GM21423 (cell line): ENCODE data around the gene EEFSEC.

Experiments
- ATAC-seq: cut with Tn5 transposase; IDR thresholded peaks from one replicate; pipeline ENCODE4 v1.9.1; 2021; ENCODE audit warnings: mild to moderate bottlenecking, moderate library complexity; ENCODE audit not compliant: unreplicated experiment

EEFSEC gene

DNA sequence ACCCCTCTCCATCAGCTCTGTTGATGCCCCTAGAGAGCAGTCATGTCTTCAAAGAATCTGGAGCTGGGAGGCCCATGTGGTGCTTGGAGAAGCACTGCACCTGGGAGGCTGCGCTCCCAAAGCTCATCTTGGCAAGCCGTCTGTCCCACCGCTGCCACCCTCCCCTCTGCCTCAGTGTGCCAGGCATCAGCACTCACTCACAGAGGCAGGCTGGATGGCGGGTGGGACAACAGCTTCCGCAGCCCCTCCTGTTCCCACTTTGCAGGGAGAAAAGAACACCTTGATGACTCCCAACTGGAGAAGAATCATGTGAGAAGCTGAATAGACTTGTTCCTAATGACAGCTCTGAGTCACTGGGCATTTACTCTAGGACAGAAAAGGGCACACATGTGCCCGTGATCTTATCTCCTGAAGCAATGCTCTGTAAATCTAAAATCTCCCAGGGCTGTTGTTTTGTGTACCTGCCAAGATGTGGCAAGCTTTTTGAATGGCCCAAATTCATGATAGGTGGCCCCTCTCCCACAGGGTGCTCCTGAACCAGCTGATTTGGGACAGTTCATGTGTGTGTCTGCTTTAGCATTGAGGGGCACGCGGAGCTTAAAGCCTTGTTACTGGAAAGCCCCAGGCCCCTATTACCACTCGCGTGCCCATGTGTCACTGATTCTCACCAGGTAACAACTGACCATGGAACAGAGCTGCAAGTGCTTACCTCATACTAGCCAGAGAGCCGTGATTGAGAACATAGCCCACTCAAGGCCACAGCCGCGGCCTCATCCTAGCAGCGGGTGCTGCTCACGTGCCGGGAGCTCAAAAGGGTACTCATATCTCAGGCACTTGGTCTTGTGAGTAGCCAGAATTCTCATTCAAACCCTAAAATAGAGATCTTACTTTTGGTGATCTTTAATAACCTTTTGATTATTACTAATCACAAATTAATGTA, 209.0 kb downstream of the EEFSEC start:
- ATAC-seq: no peak

DNA sequence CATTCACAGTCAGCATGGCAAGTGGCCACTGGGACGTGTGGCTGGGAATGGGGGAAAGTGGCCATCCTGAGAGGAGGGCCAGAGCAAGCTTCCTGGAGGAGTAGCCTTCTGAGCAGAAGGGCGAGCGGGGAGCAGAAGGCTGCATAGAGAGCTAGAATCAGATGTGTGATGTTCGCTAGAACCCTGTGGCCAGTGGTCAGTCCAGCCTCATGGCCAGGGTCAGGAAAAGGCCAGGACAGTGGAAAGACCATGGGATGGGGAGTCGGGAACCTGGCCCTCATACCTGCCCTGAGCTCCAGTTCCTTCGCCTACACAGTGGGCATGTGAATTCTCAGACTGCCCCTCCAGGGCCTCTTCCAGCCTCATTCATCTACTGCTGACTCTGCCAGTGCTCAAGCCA, 211.0 kb downstream of the EEFSEC start:
- no peak for ATAC-seq

DNA sequence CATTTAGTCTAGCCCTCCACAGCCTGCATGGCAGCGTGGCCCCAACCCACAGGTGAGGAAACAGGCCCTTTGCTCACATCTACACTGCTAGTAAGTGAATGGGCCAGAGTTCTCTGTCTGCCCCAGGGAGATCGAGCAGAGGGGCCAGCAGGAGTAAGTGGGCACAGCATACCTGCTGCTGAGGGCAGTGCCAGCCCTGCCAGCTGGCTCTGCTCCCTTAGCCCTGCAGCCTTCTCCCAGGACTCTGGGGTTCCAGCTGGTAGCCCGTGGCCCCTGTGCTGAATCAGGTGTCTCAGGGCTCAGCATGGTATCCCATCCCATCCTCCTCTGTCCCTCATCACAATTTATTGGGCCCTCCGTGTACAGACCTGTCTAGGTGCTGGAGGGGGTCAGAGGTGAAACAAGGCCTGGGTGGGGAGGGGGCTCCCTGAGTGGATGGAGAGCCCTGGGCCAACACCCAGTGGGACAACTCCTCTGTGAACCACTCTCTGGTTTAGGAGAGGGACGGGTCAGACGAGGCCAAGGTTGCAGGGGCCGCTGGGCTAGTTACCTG, 211.6 kb downstream of the EEFSEC start:
- no peak for ATAC-seq

DNA sequence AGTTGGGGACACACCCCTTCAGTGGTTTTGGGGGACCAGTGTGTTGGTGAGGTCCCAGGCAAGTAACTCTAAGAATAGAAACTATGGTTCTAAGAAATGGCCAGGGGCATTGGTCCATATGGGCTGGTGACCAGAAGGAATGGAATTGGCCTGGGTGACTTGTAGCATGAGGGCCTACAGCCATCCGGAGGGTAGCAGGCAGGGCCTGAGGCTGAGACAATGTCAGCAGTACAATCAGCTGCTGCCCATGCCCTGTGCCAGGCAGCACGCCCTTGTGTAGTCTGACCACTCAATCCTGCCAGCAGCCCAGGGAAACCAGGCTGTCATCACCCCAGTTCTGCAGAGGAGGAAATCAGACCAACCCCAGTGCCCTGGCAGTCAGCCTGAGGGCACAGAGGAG, 212.9 kb downstream of the EEFSEC start:
- no peak for ATAC-seq

DNA sequence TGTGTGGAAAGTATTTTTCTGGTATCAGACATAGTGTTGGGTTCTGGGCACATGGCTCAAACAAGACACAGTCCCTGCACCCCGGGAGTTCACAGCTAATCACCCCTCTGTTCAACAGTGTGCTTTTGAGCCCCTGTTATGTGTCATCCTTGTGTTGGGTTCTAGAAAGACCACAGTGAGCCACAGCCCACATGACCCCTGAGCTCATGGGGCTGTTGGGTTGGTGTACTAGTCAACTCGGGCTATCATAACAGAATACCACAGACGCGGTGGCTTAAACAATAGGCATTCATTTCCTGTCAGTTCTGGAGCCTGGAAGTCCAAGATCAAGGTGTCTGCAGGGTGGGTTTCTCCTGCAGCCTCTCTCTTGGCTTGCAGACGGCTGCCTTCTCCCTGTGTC, 213.4 kb downstream of the EEFSEC start:
- ATAC-seq: no peak

DNA sequence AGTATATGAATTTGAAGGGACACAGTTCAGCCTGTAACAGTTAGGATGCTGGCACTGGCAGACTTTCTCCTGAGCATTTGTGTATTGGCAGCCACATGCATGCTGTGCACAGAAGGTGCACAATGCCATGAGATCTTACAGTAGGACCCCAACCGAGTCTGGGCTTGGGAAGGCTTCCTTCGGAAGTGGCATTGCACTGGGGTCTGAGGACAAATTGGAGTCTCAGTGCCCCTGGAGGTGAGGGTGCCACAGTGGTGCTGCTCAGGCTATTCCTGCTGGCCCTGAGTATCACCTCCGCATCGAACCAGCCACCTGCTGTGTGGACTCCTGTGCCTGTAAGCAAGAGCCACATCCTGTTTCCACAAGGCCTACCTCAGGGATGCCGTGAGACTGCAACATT, 213.9 kb downstream of the EEFSEC start:
- ATAC-seq: no peak

DNA sequence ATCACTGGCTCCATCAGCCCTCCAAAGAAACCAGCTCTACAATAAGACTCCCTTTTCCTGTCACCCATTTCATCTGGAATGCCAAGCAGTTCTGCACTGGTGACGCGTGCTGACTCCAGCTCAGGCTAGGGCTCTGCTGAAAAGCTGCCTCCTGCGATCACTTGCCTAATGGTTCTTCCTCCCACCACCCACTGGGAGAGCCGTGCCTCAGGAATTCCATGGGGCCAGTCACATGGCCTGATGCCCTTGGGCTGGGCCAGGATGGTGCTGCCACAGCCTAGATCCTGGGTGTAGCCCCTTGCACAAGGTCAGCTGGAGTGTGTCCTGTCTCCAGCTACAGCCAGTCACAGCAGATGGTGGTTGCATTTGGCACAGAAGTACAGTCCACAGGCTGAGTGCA, 214.5 kb downstream of the EEFSEC start:
- no peak for ATAC-seq

DNA sequence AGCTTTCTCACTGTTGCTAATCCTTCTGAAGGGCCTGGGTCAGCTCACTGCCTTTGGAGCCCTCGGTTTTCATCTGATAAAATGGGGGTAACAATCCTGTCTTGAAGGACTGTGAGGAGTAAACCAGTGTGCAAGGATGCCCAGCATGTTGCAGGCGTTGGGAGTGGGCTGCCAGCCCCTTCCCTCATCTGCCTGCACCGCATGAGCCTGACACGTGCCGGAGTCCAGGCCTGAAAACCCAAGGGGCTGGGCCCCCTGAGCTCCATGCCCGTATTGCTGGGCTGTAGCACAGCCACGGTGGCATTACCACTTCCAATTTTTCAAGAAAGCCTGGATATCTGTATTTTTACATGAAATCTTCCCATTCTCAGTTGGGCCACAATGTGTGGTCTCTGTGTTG, 215.3 kb downstream of the EEFSEC start:
- no peak for ATAC-seq

DNA sequence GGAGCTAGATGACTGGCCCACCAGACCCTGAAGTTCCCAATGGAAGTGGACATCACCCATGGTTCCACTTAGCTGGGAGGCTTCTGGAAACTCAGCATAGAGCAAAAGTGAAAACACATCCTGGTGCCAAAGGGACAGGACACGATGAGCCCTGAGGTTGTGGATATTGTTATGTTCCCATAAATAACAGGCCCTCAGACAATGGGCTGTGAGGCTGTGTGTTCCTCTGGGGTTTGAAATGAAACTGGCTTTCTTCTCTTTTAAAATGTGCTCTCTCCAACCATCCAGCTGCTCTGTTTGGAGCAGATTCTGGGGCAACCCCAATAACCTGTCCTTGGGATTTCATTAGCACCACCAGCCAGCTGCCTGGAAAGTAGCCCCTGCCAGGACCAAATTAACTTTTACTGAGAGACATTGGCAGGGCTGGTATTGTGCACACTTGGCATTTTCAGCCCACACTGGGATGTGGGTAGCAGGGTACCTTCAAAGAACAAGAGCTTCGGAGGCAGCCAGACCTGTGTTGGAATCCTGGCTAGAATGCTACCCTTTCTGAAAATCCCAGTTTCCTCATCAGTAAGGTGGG, 215.9 kb downstream of the EEFSEC start:
- no peak for ATAC-seq

DNA sequence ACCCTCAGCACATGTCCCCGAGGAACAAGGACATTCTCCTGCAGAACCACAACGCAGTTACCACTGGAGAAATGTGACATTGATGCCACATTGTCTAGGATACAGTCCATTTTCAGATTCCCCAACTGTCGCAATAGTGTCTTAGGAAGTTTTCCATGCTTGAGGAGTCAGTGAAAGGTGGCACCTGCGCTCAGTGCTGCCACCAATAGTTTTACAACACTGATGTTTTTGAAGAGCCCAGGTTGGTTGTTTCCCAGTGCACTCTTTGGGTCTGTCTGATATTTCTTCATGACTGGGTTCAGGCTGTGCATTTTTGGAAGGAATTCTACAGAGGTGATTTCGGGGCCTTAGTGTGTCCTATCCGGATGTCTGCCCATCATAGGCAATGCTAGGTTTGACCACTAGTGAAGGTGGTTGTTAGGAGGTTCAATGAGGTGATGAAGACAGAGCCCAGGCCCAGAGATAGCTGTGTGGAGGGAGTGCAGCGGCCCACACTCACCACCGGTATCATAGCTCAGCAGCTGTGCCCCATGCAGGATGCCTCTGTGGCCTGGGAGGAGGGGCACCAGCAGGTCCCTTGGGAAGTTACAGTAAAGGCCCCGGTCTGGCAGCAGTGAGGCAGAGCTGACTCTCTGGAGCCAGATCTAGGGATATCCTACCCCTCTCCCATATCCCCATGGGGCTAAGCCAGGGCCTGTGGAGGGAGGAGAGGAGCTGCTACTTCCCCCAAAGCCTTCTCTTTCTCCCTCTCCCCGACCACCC, 216.8 kb downstream of the EEFSEC start:
- peak; percentile 51 for ATAC-seq

DNA sequence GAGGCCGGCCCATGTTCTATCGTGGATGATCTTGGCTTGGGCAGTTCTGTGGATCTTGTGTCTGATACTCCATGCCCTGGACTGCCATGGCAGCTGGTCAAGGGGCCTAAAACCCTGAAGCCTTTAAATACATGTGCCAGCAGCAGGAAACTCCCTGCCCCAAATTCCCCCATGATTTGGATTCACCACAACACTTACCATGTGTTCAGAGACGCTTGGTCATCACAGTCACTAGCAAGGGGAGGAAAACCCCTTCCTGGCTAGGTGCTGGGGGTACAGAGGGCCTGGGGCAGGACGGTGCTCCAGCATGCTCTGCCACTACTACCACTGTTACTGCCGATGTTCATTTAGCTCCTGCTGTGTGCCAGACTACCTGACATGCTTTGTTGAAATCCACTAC, 219.0 kb downstream of the EEFSEC start:
- ATAC-seq: no peak

DNA sequence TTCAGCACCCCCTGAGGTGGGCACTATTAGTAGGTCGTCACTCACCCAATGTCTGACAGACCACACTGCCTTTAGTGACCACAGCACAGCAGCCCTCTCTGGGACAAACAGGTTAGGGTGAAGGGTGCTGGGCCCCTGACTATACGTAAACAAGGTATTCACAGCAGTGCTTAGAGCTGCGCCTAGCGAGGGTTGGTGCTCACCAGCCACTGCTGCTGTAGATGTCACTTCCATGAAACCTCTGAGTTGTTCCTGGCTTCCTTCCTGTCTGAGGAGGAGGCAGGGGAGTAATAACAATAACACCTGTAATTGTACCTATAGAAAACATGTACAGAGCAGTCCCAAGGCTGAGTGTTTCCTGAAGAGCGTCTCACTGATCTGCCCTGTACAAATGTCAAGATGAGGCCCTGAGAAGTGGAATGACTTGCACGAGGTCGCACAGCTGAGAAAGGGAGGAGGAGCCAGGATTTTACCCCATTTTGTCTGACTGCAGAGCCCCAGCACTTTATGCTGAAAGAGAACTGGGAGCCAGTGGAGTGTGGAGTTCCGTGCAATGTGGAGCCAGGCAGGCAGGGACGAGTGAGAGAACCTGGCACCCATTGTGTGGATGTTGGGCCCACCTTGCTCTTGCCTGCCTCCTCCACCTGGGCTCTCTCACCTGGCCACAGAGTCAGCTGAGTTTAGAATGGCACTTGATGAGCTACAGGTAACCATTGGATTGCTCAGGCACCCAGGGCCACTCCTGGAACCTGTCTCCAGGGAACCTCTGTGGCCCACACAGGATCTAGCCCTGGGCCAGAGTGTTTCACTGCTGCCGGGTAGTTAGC, 219.6 kb downstream of the EEFSEC start:
- ATAC-seq: no peak

DNA sequence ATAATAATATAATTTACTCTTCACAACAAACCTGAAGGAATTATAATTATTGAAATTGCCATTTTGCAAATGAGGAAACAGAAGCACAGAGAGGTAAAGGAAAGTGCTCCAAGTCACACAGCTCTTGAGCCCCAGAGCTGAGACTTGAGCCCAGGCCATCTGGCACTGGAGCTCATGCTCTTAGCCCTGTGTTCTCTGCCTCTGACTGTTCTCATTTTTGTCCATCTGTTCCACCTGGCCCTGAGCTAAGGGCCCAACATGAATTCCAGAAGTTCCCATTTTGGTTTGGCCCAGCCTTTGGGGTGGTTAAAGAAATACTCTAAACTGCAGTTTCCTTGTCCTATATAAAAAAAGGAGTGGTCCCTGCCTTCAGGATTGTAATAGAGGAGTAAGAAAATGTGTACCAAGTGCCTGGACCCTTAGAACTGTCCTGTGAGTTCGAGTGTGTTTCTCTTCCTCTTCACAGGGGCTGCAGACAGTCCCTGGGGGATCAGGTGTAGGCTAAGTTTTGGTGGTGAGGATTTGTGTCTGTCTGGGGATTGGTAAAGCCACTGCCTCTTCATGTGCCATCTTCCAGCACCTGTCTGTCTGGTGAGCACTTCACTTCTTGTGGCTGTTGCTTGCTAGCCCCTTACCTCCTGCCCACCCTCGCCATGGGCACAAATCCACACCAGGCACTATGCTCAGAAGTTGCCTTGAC, 221.6 kb downstream of the EEFSEC start:
- no peak for ATAC-seq

DNA sequence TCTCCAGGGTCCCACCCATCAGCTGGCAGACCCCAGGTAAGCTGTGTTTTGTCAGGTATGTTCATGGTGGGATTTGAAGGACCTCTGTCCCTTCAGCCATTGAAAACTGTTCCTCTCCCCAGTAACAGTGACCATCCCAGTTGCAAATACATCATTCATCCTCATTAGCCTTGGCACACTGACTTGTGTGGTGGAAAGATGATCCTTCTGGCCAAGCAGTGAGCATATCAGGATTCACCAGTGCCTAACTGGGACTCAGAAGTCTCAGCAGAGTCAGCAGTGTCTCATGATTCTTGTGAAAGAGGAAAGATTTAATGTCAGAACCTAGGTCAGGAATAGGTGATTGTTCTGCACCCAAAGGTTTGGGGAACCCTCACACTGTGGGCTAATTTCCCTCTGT, 223.2 kb downstream of the EEFSEC start:
- ATAC-seq: no peak

DNA sequence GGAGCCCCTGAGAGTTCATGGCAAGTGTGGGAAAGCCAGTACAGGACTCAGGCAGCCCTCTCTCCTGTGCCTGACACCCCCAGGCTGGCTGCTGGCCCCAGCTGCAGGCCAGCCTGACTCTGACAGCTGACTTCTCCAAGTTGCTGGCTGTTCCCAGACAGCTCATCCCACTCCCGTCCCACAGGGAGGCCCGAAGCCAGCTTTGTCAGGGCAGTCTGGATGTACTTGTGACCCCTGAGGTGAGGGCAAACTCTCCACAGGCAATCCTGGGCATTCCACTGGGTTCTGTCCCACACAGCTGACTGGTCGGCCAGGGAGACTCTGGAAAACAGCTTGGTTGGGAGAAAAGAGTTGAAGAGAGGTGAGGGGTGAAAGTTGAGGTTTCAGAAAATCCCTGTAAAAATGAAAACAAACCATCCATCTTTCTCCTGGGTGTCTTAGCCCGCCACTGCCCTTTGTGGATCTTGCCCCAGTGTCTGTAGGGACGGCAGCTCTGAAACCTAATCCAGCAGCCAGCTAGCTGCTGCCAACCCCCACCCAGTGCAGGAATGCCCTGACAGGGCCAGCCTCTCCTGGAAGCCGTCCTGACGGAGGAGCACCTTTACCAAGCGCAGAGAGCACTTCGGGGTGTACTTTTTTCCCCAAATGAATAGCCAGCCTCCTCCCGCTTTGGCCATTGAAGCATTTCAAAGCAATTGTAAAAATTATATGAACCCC, 225.5 kb downstream of the EEFSEC start:
- no peak for ATAC-seq

DNA sequence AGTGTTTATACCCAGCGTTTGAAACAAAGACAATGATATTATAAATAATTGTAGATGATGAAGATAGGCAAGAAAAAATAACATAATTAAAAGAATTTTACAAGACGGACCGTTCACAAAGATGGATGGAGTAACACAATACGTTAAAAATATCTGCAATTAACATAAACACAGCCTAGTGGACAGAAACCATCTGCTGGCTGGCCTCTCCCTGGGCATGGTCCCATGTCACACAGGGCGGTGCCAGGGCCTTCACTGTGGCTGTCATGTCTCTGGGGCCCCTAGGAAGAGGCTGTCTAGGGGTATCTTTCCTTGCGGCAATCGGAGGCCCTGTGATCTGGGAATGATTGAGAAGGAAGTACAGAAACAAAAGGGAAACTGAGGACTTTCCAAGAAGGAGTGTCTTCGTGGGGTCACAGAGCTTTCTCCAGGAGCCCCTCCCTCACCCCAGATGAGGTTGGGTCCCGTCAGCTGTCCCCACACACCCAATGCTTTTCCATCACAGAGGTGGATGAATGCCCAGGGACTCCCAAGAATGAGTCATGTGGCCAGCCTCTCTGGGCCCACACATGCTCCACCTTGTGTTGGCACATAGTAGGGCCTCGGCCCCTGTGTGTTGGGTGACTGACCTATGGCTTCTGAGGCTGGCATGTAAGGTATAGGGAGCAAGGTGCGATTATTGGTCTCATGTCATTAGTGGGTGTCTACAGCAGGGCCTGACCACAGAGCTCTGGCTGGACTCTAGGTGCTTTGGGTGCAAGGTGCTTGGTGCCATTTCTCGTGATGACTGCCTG, 226.3 kb downstream of the EEFSEC start:
- no peak for ATAC-seq

DNA sequence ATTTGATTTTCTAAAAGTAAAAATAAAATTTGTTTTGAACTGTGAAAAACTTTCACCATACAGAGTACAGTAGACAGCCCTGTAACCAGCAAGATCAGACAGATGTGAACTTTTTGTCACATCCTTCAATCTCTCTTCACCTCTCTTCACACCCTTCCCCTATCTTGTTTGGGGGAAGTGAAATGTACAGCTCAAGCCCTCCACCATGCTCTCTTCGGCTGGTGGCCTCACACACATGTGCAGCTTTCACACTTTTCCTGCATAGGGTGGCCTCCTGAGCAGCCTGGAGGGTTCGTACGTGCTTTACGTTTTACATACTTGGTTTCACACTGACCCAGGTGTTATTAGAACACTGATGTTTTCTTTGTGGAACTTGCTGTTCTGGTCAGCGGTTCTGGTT, 227.0 kb downstream of the EEFSEC start:
- no peak for ATAC-seq

DNA sequence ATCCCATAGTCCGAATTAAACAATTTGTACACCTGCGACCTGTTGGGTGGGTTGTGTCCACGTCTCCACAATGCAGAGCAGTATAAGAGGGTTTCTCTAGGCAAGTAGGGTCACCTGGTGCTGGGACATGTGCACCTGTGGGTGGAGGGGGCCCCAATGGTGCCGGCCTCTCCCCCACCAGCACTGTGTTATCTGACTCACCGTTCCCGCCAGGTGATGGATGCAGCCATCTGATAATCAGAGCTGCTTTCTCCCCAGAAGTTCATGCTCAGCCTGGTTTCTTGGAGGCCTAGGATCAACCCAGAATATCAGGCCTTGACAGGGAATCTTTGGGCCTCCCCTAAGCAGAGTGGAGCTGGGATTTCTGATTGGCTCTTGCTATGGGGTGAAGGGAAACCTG, 227.4 kb downstream of the EEFSEC start:
- no peak for ATAC-seq

DNA sequence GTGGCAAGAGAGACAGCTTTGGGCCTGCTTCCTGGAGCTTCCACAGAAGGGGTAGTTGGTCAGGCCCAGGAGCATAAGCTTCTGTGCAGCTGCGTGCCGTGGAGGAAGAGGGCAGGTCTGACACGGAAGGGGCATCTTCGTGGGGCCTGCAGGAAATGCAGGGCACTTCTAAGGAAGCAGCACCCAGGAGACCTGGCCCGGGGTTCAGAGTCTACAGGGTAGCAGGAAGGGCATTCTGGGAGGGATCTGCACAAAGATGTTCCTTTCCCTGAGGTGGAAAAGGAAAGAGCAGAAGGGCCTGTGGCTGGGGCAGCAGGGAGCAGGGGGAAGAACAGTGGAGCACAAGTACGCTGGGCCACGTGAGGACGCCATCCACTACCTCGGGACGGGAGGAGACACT, 228.3 kb downstream of the EEFSEC start:
- no peak for ATAC-seq
